Karpas-422 (cell line): ENCODE results near the gene MED27. TPM values are rescaled to one million over a fixed set of nuclear protein-coding genes. Genes with fewer than 3 reads are reported as not detected.

ENCODE experiments used
- DNase-seq: peaks from one replicate; pipeline ENCODE4 v3.0.0-alpha.2; 2015
- H2AFZ ChIP-seq: fragments of 200-600 bp; sonication (generic); 2 replicates; pipeline ENCODE4 v1.6.1; 2014; ENCODE audit warnings: antibody characterized with exemption, low read length, mixed read lengths
- H3K27ac ChIP-seq: fragments of 200-600 bp; sonication (generic); 2 replicates; pipeline ENCODE4 v1.5.1; 2014; ENCODE audit warnings: mild to moderate bottlenecking, low read length, moderate library complexity
- H3K27me3 ChIP-seq: fragments of 200-600 bp; sonication (generic); 2 replicates; pipeline ENCODE4 v1.6.1; 2014; ENCODE audit warnings: low read length, mixed read lengths
- H3K36me3 ChIP-seq: fragments of 200-600 bp; sonication (generic); 2 replicates; pipeline ENCODE4 v1.6.1; 2014; ENCODE audit warnings: low read length, mixed read lengths; ENCODE audit not compliant: insufficient read depth
- H3K4me1 ChIP-seq: fragments of 200-600 bp; sonication (generic); 2 replicates; pipeline ENCODE4 v1.6.1; 2014; ENCODE audit warnings: mild to moderate bottlenecking, low read length, mixed read lengths
- H3K4me2 ChIP-seq: fragments of 200-600 bp; sonication (generic); 2 replicates; pipeline ENCODE4 v1.6.1; 2014; ENCODE audit warnings: low read length, low read depth, mild to moderate bottlenecking; ENCODE audit not compliant: poor library complexity, severe bottlenecking
- H3K4me3 ChIP-seq: fragments of 200-600 bp; sonication (generic); 2 replicates; pipeline ENCODE4 v1.5.1; 2014; ENCODE audit warnings: mild to moderate bottlenecking, antibody characterized with exemption, low read length, mixed read lengths
- H3K79me2 ChIP-seq: fragments of 200-600 bp; sonication (generic); 2 replicates; pipeline ENCODE4 v1.6.1; 2014; ENCODE audit warnings: mild to moderate bottlenecking, low read length, mixed read lengths
- H3K9ac ChIP-seq: fragments of 200-600 bp; sonication (generic); 2 replicates; pipeline ENCODE4 v1.6.0; 2014; ENCODE audit warnings: low read length
- H3K9me2 ChIP-seq: fragments of 200-600 bp; sonication (generic), shearing (Covaris generic); replicated peaks from 2 replicates; pipeline ENCODE4 v1.6.0; 2014; ENCODE audit warnings: mild to moderate bottlenecking, low read length, moderate library complexity; ENCODE audit not compliant: insufficient read depth
- H3K9me3 ChIP-seq: fragments of 300-700, 200-600 bp; sonication (generic); 2 replicates; pipeline ENCODE4 v1.6.1; 2014; ENCODE audit warnings: low read length, mixed read lengths
- H4K20me1 ChIP-seq: fragments of 200-600 bp; sonication (generic); 2 replicates; pipeline ENCODE4 v1.6.1; 2014; ENCODE audit warnings: mild to moderate bottlenecking, antibody characterized with exemption, low read length, low read depth; ENCODE audit not compliant: insufficient read depth
- total RNA-seq: library from RNA; depleted of rRNA; stranded (reverse); fragments of >200 nt; shearing (Covaris generic); gene quantifications from 2 replicates; pipeline ENCODE4 v1.2.3, GENCODE V29; 2014; ENCODE audit warnings: low replicate concordance

Gene MED27
- total RNA-seq, 1 experiment from 2014 or later: 19.8 TPM

DNA sequence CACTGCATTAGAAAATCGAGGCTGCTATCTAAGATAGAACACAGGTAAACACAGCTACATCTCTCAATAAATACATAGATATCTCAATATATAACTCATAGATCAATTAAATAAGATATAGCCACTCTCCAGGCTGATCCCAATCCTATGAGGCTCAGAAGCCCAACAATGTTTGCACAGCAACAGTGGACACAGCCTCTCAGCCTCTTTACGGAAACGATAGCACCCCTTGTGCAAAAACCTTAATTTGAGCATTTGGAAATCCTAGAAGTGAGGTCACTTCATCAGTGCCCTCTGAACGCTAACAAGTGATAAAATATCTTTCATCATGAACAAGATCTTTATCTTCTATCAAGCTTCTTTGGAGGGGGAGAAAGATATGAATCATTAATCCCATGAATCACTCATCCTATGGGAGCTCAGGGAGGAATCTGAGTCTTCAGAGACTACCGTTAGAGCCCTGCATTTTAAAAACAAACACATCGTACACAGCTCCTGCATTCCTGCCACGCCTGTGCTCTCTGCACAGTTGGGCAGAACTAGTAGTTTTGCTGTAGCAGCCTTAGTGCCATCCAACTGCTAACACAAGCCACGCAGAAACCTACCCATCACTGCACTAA lies 71.4 kb downstream of the MED27 start:
- peaks cover 19% of the 10 kb centered on the region for H3K79me2 ChIP-seq
- no peaks in the 10 kb centered on the region for H3K36me3 ChIP-seq
- no peak overlapping the region for H2AFZ ChIP-seq
- no peaks in the 10 kb centered on the region for H3K4me1 ChIP-seq
- H4K20me1 ChIP-seq: 0 out of 2 replicates have a peak, but pooled peaks cover 8% of the 10 kb centered on the region
- H3K27me3 ChIP-seq: no peaks in the 10 kb centered on the region
- no peaks in the 10 kb centered on the region for H3K9me2 ChIP-seq
- H3K27ac ChIP-seq: no peak overlapping the region
- no peak for DNase-seq
- no peak overlapping the region for H3K9ac ChIP-seq
- H3K4me3 ChIP-seq: no peak overlapping the region
- H3K9me3 ChIP-seq: no peaks in the 10 kb centered on the region
- H3K4me2 ChIP-seq: no peak overlapping the region

DNA sequence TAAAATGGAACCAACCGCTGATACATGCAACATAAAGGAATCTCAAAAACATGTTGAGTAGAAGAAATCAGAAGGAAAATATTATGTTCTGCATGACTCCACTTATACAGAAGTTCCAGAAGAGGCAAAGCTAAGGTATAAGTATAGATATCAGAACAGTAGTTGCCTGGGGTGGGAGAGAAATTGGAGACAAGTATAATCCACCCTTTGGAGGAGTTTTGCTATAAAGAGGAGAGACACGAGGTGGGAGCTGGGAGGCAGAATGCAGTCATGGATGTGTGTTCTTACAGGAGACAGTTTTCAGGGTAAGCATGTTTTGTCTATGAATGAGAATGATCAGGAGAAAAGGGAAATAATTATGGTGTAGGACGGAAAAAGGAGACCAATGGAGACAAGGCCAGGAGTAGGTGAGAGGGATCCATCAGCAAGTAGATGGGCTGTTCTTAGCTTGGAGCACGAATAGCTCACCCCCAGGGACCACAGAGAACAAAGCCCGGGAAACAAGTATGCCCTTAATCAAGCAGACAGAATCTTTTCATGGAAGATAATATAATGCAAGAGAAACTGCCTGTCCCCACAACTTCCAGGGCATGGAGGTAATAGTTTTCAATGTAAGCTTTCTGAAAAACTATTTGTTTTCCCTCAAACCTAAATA lies 72.2 kb downstream of the MED27 start:
- peaks cover 19% of the 10 kb centered on the region for H3K79me2 ChIP-seq
- no peaks in the 10 kb centered on the region for H3K4me1 ChIP-seq
- no peaks in the 10 kb centered on the region for H3K9me2 ChIP-seq
- H3K27ac ChIP-seq: no peak overlapping the region
- no peaks in the 10 kb centered on the region for H3K36me3 ChIP-seq
- H3K27me3 ChIP-seq: no peaks in the 10 kb centered on the region
- H3K4me3 ChIP-seq: no peak overlapping the region
- no peak overlapping the region for H2AFZ ChIP-seq
- H4K20me1 ChIP-seq: 0 out of 2 replicates have a peak, but pooled peaks cover 8% of the 10 kb centered on the region
- no peak overlapping the region for H3K9ac ChIP-seq
- no peak for DNase-seq
- no peaks in the 10 kb centered on the region for H3K9me3 ChIP-seq
- no peak overlapping the region for H3K4me2 ChIP-seq

DNA sequence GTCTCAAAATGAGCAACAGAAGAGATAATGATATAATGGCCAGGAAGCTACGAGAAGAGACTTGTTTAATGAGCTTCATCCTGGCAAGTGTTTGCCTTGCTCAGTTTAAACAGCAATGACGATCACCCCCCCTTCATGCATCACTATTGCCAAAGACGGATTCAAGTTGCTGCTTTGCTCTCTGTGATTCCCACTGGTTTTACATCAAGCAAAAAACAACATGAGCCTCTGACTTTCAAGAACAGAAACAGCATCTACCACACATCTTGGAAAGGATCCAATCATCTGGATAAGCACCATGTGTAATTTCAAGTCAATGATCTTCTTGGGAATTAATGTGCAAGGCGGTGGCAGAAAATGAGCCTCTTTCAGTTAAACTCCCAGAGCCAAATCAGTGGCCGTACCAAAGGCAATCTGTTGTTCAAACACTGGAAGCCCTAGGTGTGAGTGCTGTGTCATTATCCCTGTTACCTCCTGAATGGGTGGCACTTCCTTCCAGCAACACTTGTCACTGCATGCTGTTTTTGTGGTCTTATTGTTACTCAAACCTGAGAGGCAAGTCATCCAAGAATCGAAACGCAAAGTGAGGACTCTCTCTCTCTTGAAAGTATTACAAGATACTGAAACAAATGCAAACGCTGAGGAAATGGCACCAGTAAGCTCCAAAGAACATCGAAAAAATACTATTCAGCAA lies 72.8 kb downstream of the MED27 start:
- Histone ChIP-seq H4K20me1 (0 out of 2 replicates have a peak, but pooled peaks cover 8% of the 10 kb centered on the region), H3K27me3 (no peaks in the 10 kb centered on the region), H3K9me3 (no peaks in the 10 kb centered on the region), H3K4me1 (no peaks in the 10 kb centered on the region), H3K79me2 (peaks cover 19% of the 10 kb centered on the region), H3K4me2 (no peak overlapping the region), H3K4me3 (no peak overlapping the region), H3K27ac (no peak overlapping the region), H3K36me3 (no peaks in the 10 kb centered on the region), H3K9ac (no peak overlapping the region), H2AFZ (no peak overlapping the region), H3K9me2 (no peaks in the 10 kb centered on the region)
- DNase-seq: no peak

DNA sequence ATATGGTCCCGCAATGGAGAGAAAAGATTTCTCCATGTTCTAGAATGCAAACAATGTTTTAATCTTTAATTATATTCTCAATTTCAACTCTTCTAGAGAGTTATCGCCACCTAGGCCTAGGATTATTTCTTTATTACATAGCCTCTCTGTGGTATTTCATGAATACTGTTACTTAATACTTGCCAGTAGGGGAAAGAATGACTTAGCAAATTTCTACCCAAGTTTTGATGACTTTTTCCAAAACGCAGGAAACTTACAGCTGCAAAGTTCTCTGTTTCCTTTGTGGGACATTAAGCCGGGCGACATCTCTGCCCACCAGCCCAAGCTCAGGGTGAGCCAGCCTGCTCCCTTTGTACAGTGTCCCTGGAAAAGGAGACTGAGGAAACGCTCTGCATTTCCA lies 73.8 kb downstream of the MED27 start:
- no peak for DNase-seq
- Histone ChIP-seq H3K4me2 (no peak overlapping the region), H3K36me3 (no peaks in the 10 kb centered on the region)

DNA sequence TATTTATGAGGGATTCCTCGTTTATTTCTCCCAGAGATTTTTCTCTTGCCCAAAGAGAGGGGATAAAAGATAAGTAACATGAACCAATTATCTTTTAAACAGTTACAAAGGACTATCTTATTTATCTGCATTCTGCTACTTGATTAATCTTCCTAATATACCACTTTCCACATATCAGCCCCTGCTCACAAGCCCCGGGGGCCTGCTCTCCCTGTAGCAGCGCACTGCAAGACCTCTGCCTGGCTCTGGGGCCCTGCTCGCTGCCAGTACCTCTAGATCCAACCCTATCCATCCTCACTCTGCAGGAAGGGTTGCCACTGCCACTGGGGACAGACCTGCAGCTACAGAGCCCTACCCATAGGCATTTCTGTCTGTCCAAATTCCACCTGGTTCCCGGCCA lies 75.3 kb downstream of the MED27 start:
- Histone ChIP-seq H3K9ac (no peak overlapping the region), H3K9me2 (no peaks in the 10 kb centered on the region), H3K27ac (no peak overlapping the region), H3K4me3 (no peak overlapping the region), H3K27me3 (no peaks in the 10 kb centered on the region), H3K36me3 (no peaks in the 10 kb centered on the region), H3K79me2 (peaks cover 25% of the 10 kb centered on the region), H2AFZ (no peak overlapping the region), H3K9me3 (no peaks in the 10 kb centered on the region), H4K20me1 (0 out of 2 replicates have a peak, but pooled peaks cover 8% of the 10 kb centered on the region), H3K4me1 (no peaks in the 10 kb centered on the region), H3K4me2 (no peak overlapping the region)
- DNase-seq: no peak

More for the DNA sequence above, 73.8 kb downstream of the MED27 start:
- H3K9me3 ChIP-seq: no peaks in the 10 kb centered on the region
- H3K9me2 ChIP-seq: no peaks in the 10 kb centered on the region
- H3K27ac ChIP-seq: no peak overlapping the region
- no peaks in the 10 kb centered on the region for H3K27me3 ChIP-seq
- peaks cover 19% of the 10 kb centered on the region for H3K79me2 ChIP-seq
- no peak overlapping the region for H3K4me3 ChIP-seq
- no peak overlapping the region for H3K9ac ChIP-seq
- no peak overlapping the region for H2AFZ ChIP-seq
- H3K4me1 ChIP-seq: no peaks in the 10 kb centered on the region
- 0 out of 2 replicates have a peak, but pooled peaks cover 8% of the 10 kb centered on the region for H4K20me1 ChIP-seq

DNA sequence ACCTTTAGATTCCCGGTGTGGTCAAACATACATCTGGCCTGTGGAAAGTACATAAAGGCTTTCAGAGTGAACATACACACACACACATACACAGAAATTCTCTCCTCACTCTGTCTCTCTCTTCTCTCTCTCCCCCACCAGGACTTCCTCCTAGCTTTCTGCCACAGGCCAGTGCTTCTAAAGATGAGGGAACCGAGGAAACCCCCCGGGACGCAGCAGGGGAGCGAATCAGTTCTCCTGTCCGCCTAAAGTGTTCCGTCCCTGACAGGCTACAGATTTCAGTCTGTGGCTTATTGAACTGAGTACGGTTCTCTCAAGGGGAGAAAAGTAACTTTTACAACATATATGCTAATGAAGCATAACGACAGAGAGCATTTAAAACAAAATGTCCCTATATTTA lies 75.8 kb downstream of the MED27 start:
- no peak for DNase-seq
- Histone ChIP-seq H3K36me3 (no peaks in the 10 kb centered on the region), H4K20me1 (0 out of 2 replicates have a peak, but pooled peaks cover 8% of the 10 kb centered on the region), H3K9ac (no peak overlapping the region), H3K9me3 (no peaks in the 10 kb centered on the region), H3K27me3 (no peaks in the 10 kb centered on the region), H3K9me2 (no peaks in the 10 kb centered on the region), H2AFZ (no peak overlapping the region), H3K4me3 (no peak overlapping the region), H3K4me1 (no peaks in the 10 kb centered on the region), H3K79me2 (peaks cover 24% of the 10 kb centered on the region), H3K27ac (no peak overlapping the region), H3K4me2 (no peak overlapping the region)

DNA sequence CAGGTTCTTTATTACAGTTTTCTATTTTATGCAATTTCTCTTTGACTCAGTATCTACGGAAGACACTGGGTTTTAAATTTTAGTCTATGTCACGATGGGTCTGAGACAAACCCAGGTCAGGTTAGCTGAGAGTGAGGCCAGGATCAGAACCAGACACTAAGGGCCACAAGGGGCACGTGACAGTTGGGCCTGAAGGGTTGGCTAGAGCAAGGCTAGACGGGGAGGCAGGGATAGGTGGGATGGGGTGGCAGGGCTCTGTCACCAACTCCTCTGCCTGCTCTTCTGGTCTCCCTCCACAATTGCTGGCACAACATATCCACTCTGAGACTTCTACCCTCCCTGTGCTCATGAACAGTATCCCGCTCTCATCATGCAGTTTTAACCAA lies 76.4 kb downstream of the MED27 start:
- H3K4me3 ChIP-seq: no peak overlapping the region
- H2AFZ ChIP-seq: no peak overlapping the region
- H3K4me2 ChIP-seq: no peak overlapping the region
- no peaks in the 10 kb centered on the region for H3K9me3 ChIP-seq
- H3K27me3 ChIP-seq: no peaks in the 10 kb centered on the region
- DNase-seq: no peak
- H3K27ac ChIP-seq: no peak overlapping the region
- no peaks in the 10 kb centered on the region for H3K9me2 ChIP-seq
- H3K4me1 ChIP-seq: no peaks in the 10 kb centered on the region
- H4K20me1 ChIP-seq: 0 out of 2 replicates have a peak, but pooled peaks cover 5% of the 10 kb centered on the region
- H3K36me3 ChIP-seq: no peaks in the 10 kb centered on the region
- no peak overlapping the region for H3K9ac ChIP-seq
- H3K79me2 ChIP-seq: peaks cover 19% of the 10 kb centered on the region

DNA sequence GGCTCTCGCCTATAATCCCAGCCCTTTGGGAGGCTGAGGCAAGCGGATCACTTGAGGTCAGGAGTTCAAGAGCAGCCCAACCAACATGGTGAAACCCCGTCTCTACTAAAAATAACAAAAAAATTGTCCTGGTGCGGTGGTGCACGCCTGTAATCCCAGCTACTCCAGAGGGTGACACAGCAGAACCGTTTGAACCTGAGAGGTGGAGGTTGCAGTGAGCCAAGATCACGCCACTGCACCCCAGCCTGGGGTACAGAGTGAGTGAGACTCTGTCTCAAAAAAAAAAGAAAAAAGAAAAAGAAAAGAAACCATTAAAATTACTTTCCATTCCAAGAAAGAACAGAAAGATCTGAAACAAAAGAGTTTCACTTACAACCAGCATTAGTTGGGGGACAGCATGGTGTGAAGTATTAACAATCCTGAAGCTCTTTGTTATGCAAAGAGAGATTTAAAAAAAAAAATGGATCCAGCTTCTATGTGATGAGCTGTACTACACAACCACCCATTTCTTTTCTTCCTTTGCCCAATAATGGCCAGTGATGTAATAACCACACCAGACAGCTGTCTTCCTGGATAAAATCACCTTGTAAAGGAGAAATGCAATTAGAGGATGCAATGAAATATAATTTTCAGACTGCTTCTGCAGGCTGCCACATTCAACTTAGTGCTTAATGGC lies 76.9 kb downstream of the MED27 start:
- DNase-seq: no peak
- H3K4me3 ChIP-seq: no peak overlapping the region
- H3K4me2 ChIP-seq: no peak overlapping the region
- no peaks in the 10 kb centered on the region for H3K4me1 ChIP-seq
- H3K27ac ChIP-seq: no peak overlapping the region
- no peaks in the 10 kb centered on the region for H3K27me3 ChIP-seq
- no peaks in the 10 kb centered on the region for H3K9me3 ChIP-seq
- H2AFZ ChIP-seq: no peak overlapping the region
- 0 out of 2 replicates have a peak, but pooled peaks cover 5% of the 10 kb centered on the region for H4K20me1 ChIP-seq
- H3K79me2 ChIP-seq: peaks cover 16% of the 10 kb centered on the region
- no peaks in the 10 kb centered on the region for H3K36me3 ChIP-seq
- no peak overlapping the region for H3K9ac ChIP-seq
- H3K9me2 ChIP-seq: no peaks in the 10 kb centered on the region
